ENCODE data around the gene CMKLR1. TPM values are rescaled to one million over a fixed set of nuclear protein-coding genes. Genes with fewer than 3 reads are reported as not detected.

The CMKLR1 gene
- total and polyA plus RNA-seq, 10 of the 15 experiments (the other 5 are each of a cell fraction or from before 2014, with no cell fraction given) = 13.8 to 52.3 (median 26.2) TPM

DNA sequence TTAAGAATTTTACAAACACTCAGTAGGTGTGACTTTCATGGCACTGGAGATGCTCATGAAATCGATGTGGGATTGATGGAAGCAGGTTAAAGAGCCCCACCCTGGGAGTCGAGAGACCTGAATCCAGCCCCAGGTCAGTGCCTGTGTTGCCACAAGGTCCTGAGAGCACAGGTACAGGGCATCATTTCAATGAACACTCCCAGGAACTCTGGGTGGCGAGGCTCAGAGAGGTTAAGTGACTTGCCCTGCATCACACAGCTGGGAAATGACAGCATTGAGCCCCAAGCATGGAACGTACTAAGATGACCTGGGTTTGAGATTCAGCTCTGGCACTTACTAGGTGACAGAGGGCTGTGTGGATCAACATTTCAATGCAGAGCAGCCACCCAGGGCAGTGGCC lies 98.2 kb downstream of the CMKLR1 start:
- ChIA-PET SMC1A (ENCODE audit: uncharacterized antibody, unreplicated experiment) (no interaction called here), RAD21 (ENCODE audit: unreplicated experiment) (no interaction called here), CTCF (no interaction called here), POLR2A (no interaction called here)
- no peaks in the 10 kb centered on the region for H3K79me2 ChIP-seq (ENCODE audit: control insufficient read depth, insufficient read depth, low read length)
- no peaks in the 10 kb centered on the region; the same call in 2 of the 3 replicates for H3K9me3 ChIP-seq (replicated peaks; ENCODE audit: control insufficient read depth, insufficient read depth, low read length)
- FAIRE-seq = no peak
- 21% methylated on average over 4 of the region's 4 CpGs for WGBS (ENCODE audit: insufficient coverage, insufficient replicate concordance, low lambda C conversion rate, missing lambda C conversion rate)
- H3K4me1 ChIP-seq (ENCODE audit: control insufficient read depth, insufficient read depth, low read length) = no peaks in the 10 kb centered on the region; the same call in 1 of the 2 replicates
- in situ Hi-C loops (cut with MboI) = no loop called here
- no peak overlapping the region for H3K9ac ChIP-seq (ENCODE audit: control insufficient read depth, insufficient read depth, low read length)
- no peak overlapping the region for H3K4me2 ChIP-seq (ENCODE audit: control insufficient read depth, insufficient read depth)
- H3K27me3 ChIP-seq (replicated peaks in 1 of 2; ENCODE audit: control insufficient read depth in 2 of 2, insufficient read depth in 2 of 2, low read length in 1 of 2) = peaks cover 0 to 3% of the 10 kb centered on the region in 2 experiments; a peak in 2 of 4 replicates
- TF ChIP-seq FOS (IDR thresholded peaks at IDR 0.05; ENCODE audit: borderline replicate concordance, extremely low read depth, insufficient read length) (no peak), POLR2AphosphoS5 (IDR thresholded peaks at IDR 0.05; ENCODE audit: low read length) (no peak), YY1 (IDR thresholded peaks at IDR 0.05; ENCODE audit: low read depth, low read length) (no peak)
- H3K27ac ChIP-seq (ENCODE audit: control insufficient read depth, insufficient read depth) = no peak overlapping the region
- DNase-seq (ENCODE audit: low read depth, low spot score) = no peak
- ATAC-seq = no peak
- intact Hi-C loops (cut with micrococcal nuclease; ENCODE audit: unreplicated experiment) = no loop called here
- H4K20me1 ChIP-seq (ENCODE audit: control insufficient read depth, insufficient read depth) = no peaks in the 10 kb centered on the region
- H3K4me3 ChIP-seq = no peak overlapping the region
- no TSS peak for BruUV-seq (replicated peaks)
- H2AFZ ChIP-seq (ENCODE audit: control insufficient read depth, low read depth, low read length) = no peak overlapping the region
- no peaks in the 10 kb centered on the region for H3K36me3 ChIP-seq (ENCODE audit: control insufficient read depth in 2 of 2, insufficient read depth in 2 of 2, low read length in 1 of 2)

GRCh38 chr12:108240027-108240785 lies 98.9 kb downstream of the CMKLR1 start:
- Histone ChIP-seq H3K36me3 (ENCODE audit: control insufficient read depth in 2 of 2, insufficient read depth in 2 of 2, low read length in 1 of 2) (no peaks in the 10 kb centered on the region), H3K27me3 (replicated peaks in 1 of 2; ENCODE audit: control insufficient read depth in 2 of 2, insufficient read depth in 2 of 2, low read length in 1 of 2) (no peaks in the 10 kb centered on the region; a peak in 1 of 4 replicates), H3K27ac (ENCODE audit: control insufficient read depth, insufficient read depth) (no peak overlapping the region), H3K79me2 (ENCODE audit: control insufficient read depth, insufficient read depth, low read length) (no peaks in the 10 kb centered on the region), H4K20me1 (ENCODE audit: control insufficient read depth, insufficient read depth) (no peaks in the 10 kb centered on the region), H3K4me2 (ENCODE audit: control insufficient read depth, insufficient read depth) (no peak overlapping the region), H2AFZ (ENCODE audit: control insufficient read depth, low read depth, low read length) (no peak overlapping the region), H3K4me3 (no peak overlapping the region), H3K4me1 (ENCODE audit: control insufficient read depth, insufficient read depth, low read length) (no peaks in the 10 kb centered on the region; the same call in 1 of the 2 replicates), H3K9ac (ENCODE audit: control insufficient read depth, insufficient read depth, low read length) (no peak overlapping the region), H3K9me3 (replicated peaks; ENCODE audit: control insufficient read depth, insufficient read depth, low read length) (no peaks in the 10 kb centered on the region; the same call in 2 of the 3 replicates)
- ChIA-PET SMC1A (ENCODE audit: uncharacterized antibody, unreplicated experiment) (no interaction called here), CTCF (no interaction called here), POLR2A (no interaction called here), RAD21 (ENCODE audit: unreplicated experiment) (no interaction called here)
- no TSS peak for BruUV-seq (replicated peaks)
- ATAC-seq (no peak), FAIRE-seq (no peak), DNase-seq (ENCODE audit: low read depth, low spot score) (no peak)
- WGBS (ENCODE audit: insufficient coverage, insufficient replicate concordance, low lambda C conversion rate, missing lambda C conversion rate) = 74% methylated on average over 28 of the region's 34 CpGs
- in situ Hi-C loops (cut with MboI) = no loop called here
- intact Hi-C loops (cut with micrococcal nuclease; ENCODE audit: unreplicated experiment) = no loop called here
- TF ChIP-seq, protein P1, sequence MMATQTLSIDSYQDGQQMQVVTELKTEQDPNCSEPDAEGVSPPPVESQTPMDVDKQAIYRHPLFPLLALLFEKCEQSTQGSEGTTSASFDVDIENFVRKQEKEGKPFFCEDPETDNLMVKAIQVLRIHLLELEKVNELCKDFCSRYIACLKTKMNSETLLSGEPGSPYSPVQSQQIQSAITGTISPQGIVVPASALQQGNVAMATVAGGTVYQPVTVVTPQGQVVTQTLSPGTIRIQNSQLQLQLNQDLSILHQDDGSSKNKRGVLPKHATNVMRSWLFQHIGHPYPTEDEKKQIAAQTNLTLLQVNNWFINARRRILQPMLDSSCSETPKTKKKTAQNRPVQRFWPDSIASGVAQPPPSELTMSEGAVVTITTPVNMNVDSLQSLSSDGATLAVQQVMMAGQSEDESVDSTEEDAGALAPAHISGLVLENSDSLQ (IDR thresholded peaks at IDR 0.05) = no peak
- TF ChIP-seq STAT3 (IDR thresholded peaks at IDR 0.05; ENCODE audit: low read depth, low read length) = no peak
- TF ChIP-seq RBBP5 (conservative IDR thresholded peaks at IDR 0.05) = no peak
- no peak for TF ChIP-seq MEF2B (IDR thresholded peaks at IDR 0.05; ENCODE audit: partially characterized antibody, poor library complexity, severe bottlenecking)
- no peak for TF ChIP-seq HCFC1 (IDR thresholded peaks at IDR 0.05; ENCODE audit: low read length)
- no peak for TF ChIP-seq MTA3 (IDR thresholded peaks at IDR 0.05; ENCODE audit: borderline replicate concordance, low read length)
- no peak for TF ChIP-seq MYC (IDR thresholded peaks at IDR 0.05; ENCODE audit: insufficient read depth, insufficient read length, insufficient replicate concordance, low read length, severe bottlenecking)
- TF ChIP-seq CTCF (IDR thresholded peaks at IDR 0.05 in 2 of 3, conservative IDR thresholded peaks at IDR 0.05 in 1 of 3; ENCODE audit: control insufficient read depth in 2 of 3, extremely low read depth in 1 of 3, insufficient read depth in 1 of 3, low read depth in 3 of 3, low read length in 3 of 3) = no peak
